Measurements from ENCODE around the gene CST7.
"Not testable (repeated sequence)": the region's sequence is repeated elsewhere in the genome, so short reads cannot be mapped to it uniquely, and the experiment has no call there.

CST7 gene

DNA sequence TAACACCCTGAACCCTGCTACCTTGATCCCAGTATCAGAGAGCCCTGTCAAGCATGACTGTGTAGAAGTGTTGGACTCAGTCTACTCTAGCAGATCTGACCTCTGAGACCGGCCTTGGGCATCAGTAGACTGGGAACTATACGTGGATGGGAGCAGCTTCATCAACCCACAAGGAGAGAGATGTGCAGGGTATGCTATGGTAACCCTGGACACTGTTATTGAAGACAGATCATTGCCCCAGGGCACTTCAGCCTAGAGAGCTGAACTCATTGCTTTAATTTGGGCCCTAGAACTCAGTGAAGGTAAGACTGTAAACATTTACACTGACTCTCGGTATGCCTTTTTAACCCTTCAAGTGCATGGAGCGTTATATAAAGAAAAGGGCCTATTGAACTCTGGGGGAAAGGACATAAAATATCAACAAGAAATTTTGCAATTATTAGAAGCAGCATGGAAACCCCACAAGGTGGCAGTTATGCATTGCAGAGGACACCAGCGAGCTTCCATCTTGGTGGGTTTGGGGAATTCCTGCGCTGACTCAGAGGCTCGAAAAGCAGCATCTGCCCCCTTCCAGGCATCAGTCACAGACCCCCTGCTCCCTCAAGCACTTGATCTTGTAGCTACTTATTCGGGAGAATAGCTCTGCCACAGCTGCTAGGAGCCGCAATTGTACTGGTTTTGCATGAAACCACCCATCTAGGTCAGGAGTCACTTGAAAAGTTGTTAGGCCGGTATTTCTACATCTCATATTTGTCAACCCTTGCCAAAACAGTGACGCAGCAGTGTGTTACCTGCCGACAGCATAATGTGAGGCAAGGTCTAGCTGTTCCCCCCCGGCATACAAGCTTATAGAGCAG, 19.0 kb upstream of the CST7 start:
- peak; percentile 44 for DNase-seq

DNA sequence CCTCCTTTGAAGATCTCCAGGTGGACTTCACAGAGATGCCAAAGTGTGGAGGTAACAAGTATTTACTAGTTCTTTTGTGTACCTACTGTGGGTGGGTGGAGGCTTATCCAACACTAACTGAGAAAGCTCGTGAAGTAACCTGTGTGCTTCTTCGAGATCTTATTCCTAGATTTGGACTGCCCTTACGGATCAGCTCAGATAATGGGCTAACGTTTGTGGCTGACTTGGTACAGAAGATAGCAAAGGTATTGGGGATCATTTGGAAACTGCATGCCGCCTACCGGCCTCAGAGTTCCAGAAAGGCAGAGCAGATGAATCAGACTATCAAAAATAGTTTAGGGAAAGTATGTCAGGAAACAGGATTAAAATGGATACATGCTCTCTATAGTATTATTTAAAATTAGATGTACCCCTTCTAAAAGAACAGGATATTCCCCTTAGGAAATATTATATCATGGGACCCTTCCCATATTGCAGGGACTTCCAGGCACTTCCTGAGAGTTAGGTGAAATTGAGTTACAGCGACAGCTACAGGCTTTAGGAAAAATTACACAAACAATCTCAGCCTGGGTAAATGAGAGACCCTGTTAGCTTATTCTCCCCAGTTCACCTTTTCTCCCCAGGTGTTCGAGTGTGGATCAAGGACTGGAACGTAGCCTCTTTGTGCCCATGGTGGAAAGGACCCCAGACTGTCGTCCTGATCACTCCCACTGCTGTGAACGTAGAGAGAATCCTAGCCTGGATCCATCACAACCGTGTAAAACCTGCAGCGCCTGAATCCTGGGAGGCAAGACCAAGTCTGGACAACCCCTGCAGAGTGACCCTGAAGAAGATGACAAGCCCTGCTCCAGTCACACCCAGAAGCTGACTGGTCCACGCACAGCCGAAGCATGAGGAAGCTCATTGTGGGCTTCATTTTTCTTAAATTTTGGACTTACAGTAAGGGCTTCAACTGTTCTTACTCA, 18.1 kb upstream of the CST7 start:
- not testable (repeated sequence) for DNase-seq

DNA sequence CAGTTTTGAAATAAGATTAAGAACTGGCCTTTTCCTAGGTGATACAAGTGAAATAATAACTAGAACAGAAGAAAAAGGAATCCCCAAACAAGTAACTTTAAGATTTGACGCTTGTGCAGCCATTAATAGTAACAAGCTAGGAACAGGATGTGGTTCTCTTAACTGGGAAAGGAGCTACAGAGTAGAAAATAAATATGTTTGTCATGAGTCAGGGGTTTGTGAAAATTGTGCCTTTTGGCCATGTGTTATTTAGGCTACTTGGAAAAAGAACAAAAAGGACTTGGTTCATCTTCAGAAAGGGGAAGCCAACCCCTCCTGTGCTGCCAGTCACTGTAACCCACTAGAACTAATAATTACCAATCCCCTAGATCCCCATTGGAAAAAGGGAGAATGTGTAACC, 17.2 kb upstream of the CST7 start:
- DNase-seq, result not testable (repeated sequence)

DNA sequence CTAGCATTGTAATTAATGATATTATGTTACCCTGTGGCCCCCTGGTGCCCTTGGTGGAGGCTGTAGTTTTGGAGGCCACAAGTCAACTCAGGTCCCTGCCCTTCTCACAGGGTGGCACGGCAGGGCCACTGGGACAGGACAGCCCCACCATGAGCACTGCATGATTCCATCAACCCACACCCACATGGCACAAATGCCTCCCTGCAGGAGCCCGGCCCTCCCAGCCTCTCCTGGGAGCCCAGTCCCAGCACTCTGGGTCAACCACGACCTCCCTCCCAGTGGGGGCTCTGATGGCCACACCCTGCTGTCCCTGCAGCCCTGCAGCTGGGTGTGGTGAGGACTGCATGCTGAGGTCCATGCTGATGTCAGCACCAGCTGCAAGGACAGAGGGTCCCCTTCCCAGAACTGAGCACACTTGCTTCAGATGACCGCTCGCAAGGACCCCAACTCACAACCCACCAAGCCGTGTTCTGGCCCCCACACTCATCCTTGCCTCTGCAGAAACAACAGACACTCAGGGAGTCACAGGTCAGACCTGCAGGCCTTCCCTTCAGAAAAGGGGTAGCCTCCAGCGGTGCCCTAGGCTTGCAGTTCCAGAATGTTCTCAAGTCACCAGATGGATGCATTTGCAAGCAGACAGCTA, 15.7 kb upstream of the CST7 start:
- no peak for DNase-seq

DNA sequence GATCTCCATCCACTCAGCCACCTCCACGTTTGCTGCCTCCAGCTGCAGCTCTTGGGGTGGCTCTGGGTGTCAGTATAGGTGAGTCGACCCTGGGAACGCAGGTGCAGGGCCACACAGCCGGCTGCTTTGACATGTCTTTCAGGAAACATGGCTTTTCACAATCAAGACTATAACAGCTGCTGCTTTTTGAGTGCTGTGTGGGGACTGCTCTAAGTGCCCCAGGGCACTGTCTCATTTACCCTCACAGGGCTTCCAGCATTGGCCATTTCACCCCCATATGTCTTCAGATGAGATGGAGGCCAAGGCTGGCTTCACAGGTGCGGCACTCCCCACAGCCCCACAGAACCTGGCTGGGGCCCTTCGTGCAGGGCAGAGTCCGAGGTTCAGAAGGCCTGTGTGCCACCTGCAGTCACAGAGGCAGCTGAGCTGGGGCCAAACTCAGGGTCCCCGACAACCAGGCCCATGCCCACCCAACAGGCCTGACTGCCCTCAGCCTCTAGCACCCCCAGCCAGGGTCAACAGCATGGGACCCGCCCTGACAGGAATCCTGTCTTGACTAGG, 14.9 kb upstream of the CST7 start:
- no peak for DNase-seq

DNA sequence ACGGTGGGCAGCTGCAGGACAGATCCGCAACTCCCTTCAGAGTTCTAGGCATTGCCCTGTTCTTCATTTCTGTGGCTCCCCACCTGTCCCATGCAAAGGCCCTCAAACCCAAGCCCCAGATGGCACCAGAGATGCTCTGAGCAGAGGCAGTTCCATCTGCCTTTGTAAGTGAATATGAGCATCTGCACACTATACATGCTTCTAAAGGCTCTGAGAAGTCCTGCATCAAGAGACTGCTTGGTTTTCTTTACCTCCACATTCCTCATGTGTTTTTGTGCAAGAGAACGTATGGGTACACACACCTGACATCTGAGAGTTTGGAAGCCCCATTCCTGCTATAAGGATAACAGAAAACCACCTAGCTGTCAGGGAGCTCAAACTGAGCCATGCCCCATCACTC, 14.4 kb upstream of the CST7 start:
- DNase-seq, result no peak

DNA sequence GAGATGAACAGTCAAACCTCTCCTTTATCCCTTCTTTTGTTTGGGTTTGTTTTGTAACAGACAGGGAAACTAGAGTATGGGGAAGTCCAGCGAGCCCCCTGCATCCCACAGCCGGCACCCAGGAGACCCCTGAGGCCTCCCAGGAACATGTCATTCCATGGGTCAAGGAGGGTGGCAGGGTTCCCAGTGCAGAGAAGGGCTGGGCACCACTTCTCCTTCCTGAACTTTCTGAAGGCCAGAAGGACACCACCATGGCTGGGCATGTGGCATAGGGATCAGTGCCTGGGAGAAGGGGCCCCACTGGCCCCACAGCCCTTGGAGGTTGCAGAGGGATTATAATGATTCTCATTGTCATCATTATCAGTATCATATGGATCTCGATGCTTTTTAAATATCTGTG, 13.9 kb upstream of the CST7 start:
- DNase-seq, result no peak

DNA sequence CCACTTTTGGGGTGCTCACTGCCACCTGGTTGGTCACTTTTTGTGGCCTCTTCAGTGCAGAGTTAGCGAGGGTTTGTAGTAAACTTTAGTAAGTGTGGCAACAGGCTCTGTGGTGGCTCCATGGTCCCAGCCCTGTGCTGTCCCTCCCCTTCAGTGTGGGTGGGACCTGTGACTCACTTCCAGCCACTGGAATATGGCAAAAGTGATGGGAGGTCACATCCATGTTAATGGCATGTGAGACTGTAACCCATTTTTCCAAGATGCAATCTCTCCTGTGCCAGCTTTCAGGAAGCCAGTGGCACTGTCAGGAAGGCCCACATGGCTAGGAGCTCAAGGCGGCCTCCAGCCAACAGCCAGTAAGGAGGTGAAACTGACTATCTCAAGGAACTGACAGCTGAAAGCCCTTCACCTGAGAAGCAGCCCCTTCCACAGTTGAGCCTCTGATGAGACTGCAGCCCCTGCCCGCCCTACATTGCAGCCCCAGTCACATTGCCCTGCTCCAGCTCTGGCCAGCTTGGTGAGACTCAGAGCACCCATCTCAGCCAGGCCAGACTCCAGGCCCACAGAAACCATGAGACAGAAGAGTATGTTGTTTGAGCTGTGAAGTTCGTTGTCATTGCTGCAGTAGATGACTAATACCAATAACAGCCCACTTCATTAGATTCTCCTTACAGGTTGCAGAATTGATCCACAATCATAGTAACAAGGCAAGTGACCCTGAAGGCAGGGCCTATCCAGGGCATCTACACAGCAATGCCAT, 13.1 kb upstream of the CST7 start:
- no peak for DNase-seq

DNA sequence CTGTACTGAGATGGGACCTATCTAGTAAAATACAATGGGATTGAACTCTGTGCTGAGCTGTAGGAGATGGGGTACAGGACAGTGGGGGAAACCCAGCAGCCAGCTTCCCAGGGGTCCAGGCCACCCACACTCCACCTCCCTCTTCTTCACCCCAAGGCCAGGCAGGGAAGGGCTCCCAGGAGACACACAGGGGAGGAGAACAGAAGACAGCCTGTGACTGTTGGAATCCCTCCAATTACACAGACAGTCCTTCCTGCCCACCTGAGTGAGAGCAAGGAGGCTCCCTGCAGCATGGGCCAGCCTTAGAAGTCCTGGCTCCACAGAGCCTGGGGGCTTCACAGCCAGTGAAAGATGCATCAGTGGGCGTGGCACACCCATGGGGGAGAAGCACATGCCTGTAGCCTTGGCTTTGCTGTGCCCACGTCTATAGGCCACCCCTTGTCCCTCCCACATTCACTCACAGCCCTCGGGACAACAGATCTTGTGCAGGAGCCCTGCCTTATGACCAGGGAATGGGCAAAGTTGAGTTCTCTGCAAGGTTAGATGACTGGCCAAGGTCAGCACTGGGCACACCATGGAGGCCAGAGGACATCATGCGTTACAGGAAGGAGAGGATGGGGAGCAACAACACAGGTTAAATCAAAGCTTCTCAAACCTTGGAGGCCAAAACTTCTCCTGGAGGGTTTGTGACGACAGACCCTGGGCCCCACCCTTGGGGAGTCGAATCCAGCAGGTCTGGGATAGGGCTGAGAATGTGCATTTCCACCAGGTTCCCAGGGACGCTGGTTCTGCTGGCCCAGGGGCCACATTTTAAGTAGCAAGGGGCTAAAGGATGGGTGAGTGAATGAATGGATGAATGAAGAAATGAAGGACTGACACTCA, 12.3 kb upstream of the CST7 start:
- DNase-seq, result no peak

DNA sequence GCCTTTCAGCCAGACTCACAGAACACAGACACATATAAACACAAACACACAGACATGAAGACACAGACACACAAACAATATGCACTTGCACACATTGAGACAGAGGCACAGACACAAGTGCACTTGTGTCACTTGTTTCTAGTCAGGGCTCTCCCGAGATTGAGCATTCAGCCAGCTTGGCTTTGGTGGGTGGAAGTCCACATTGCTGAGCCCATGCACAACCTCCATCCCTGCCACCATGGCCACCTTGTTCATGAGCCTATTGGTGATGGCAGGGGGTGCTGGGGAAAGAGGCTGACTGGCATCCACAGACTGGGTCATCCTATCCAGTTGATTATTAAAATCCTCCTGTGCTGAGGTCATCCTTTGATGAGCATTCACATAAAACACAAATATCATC, 11.5 kb upstream of the CST7 start:
- DNase-seq, result no peak

DNA sequence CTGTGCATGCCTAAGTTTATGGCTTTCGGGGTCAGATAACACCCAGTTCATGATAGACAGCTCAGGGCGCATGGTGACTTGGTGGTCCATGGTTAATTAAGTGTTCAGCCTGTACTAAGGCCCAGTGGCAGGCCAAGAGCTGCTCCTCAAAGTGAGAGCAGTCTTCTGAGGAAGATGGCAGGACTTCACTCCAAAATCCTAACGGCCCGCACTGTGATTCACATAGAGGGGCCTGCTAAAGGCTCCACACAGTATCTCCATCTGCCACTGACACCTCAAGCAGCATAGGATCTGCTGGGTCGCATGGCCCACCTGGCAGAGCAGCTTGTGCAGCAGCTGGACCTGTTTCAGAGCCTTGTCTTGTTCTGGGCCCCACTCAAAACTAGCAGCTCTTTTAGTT, 10.6 kb upstream of the CST7 start:
- DNase-seq, result no peak

DNA sequence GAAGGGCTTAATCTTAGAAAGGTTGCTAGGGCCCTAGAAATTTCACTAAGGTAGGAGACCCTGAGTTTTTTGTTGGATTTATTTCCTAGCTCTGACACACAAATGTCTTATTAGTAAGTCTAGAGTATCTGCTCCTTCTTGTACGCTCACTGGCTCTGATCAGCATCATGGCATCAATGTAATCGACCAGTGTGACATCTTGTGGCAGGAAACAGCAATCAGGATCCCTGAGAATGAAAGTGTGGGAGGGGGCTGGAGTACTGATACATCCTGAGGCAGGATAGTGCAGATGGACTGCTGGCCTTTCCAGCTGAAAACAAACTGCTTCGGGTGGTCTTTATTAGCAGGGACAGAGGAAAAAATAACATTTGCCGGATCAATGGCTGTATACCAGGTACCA, 10.0 kb upstream of the CST7 start:
- no peak for DNase-seq

DNA sequence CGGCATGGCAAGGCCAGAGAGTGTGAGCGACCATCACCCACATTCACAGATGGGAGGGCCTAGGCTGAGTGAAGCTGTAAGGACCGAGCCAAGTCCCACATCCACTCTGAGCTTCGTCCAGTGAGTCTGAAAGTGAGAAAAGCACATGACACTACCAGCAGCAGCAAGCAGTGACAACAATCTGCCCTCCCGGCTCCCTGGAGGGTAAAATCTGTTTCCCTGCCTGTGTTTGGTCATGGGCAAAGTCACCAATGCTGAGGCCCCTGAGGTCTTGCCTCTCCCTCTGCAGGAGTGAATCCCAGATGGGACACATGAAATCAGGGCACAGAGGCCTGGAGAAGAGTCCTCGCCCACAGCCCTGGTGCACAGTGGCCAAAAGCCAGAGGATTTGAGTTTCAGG, 6.4 kb upstream of the CST7 start:
- no peak for DNase-seq

DNA sequence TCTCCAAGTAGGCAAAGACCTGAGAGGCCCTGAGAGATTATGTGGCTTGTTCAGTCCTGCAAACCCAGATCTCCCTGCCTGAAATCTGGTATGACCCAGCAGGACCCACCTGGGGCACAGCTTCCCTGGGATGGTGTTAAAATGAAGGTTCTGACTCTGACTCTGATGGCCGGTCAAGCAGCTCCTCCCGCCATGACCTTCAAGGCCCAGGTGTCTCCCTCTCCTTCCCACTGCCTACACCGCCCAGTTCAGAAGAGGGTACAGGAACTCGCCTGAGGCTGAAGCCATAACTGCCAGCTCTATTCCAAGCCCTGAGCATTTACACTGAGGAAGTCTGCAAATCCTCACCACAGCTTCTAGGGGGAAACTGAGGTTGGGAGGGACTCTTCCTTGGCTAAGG, 5.9 kb upstream of the CST7 start:
- no peak for DNase-seq

DNA sequence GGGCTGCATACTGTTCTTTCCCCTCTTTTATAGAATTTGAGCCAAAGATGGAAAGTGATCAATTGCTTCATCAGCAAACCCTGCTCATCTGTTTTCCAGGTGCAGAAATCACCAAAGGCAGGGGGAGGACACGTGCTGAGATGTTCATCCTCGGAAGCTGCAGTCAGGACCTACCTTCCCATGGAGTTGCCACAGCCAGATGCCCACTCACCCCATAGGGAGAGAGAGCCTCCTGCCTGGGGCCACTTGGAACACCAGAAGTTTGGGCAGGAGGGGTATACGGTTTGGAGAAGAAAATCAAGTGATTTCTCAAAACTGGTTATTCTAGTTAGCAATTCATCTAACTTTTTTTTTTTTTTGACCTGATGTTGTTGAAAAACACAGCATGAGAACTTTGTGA, 5.3 kb upstream of the CST7 start:
- DNase-seq, result no peak

DNA sequence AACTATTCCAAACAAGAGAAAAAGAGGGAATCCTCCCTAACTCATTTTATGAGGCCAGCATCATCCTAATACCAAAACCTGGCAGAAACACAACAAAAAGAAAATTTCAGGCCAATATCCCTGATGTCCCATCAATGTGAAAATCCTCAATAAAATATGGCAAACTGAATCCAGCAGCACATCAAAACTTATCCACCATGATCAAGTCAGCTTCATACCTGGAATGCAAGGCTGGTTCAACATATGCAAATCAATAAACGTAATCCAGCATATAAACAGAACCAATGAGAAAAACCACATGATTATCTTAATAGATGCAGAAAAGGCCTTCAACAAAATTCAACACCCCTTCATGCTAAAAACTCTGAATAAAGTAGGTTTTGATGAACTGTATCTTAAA, 2.7 kb upstream of the CST7 start:
- not testable (repeated sequence) for DNase-seq

DNA sequence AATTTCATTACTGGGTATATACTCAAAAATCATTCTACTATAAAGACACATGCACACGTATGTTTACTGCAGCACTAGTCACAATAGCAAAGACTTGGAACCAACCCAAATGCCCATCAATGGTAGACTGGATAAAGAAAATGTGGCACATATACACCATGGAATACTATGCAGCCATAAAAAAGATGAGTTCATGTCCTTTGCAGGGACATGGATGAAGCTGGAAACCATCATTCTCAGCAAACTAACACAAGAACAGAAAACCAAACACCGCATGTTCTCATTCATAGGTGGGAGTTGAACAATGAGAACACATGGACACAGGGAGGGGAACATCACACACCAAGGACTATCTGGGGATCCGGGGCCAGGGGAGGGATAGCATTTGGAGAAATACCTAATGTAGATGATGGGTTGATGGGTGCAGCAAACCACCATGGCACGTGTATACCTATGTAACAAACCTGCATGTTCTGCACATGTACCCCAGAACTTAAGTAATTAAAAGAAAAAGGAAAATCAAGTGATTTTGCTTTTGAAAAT, 602 bp upstream of the CST7 start:
- not testable (repeated sequence) for DNase-seq

DNA sequence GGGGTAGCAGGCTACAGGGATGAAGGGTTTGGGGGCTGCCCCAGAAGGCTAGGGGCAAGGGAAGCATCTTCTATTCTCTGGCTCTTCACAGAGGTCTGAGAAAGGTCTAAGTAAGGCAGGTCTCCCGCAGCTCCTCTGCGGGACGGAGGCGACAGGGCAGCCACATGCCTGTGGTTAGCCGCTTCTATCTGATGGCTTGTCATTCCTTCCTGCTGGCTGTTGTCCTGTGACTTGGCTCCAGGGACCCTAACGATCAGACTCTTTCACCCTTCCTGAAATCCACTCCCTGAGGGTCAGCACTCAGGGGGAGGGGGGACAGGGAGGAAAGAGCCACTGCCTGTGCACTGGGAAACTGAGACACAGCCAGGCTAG, 673 bp downstream of the CST7 start:
- DNase-seq, result no peak

DNA sequence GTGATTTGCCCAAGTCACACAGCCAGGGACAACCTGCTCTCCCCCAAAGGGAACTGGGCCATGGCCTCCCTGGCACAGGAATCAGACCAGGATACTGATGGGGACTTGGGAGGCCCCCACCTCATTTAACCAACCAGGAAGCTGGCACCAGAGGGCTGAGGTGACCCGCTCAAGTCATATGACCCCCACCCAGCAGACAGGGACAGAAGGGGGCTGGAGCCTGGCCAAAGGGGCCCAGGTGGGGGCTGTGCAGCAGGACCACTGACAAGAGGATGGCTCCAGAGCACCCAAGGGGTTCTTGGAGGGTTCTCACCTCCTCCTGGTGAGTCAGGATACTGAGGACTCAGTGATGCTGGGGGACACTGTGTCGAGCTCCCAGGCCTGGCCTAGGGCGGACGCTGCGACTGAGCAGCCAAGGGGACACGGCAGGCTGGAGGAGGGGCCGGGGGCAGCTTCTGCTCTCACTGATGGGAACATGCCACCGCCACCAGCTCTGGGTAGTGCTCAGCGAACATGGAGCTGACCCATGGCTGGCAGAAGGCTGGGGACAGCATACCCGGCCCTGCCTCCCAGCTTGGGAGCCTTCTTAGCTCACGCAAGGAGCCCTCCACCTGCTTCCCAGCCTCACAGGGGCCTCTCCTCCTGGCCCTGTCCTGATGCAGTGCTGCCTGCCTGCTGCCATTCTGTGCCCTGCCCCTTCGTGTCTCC, 1.2 kb downstream of the CST7 start:
- no peak for DNase-seq

DNA sequence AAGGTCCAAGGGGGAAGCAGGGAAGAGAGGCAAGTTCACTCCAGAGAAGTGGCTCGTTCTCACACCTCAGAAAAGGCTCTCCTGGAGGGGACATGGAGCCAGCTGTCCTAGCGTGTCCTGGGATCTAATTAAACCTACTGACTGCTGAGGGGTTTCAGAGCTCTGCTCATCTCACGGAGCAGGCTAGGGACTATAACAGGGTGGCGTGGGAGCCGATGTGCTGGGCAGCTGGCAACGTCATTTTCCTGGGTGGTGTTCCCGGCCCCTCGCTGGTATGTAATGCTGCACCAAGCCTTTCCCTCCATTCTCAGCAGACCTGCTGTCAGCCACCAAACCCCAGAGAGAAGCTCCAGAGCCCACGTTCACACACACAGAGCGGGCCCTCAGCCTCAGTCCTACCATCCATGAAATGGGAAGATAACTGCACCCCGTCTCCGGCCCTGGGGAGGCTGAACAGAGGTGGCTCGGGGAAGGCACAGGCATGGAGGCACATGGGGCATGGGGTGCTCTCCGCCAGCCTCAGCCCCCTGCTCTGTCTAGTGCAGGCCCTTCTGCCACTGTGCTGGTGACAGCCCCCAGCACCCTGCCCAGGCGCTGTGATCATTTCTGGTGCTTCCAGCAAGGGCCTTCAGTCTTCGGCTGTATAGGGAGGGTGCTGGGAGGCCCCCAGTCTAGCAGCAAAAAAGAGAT, 1.9 kb downstream of the CST7 start:
- no peak for DNase-seq

All from activated CD8-positive, alpha-beta memory T cell treated with anti-CD3 and anti-CD28 coated beads, Interleukin-2, amount 50 U/mL, for 4 hours (primary cell).